ENCODE measurements around the gene ATF7. TPM values are rescaled to one million over a fixed set of nuclear protein-coding genes. Genes with fewer than 3 reads are reported as not detected.

ATF7 gene
- total RNA-seq, 4 donors from 2014 or later: 14.2 to 29.7 (median 26.8) TPM

DNA sequence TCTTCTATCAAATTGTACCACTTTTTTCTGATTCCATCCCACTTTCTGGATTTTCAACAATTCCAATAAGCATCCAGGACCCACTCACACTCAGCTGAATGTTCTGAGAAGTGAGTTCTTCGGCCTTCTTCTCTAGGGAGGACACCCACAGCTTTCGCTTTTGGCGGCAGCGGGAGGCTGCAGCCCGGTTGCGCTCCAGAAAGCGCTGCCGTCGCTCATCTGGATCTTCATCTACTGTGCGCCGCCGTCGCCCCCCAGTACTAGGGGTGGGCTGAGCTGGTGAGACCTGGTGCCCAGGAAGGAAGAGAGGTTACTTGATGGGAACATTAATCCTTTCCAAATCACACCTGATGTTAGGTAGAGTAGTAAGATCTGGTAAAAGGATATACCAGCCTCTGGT, 101.7 kb downstream of the ATF7 start:
- 98 to 99% methylated on average over 13 of the region's 13 CpGs for WGBS, 2 donors (ENCODE audit: low coverage in 1 of 2)
- TF ChIP-seq, protein P1, sequence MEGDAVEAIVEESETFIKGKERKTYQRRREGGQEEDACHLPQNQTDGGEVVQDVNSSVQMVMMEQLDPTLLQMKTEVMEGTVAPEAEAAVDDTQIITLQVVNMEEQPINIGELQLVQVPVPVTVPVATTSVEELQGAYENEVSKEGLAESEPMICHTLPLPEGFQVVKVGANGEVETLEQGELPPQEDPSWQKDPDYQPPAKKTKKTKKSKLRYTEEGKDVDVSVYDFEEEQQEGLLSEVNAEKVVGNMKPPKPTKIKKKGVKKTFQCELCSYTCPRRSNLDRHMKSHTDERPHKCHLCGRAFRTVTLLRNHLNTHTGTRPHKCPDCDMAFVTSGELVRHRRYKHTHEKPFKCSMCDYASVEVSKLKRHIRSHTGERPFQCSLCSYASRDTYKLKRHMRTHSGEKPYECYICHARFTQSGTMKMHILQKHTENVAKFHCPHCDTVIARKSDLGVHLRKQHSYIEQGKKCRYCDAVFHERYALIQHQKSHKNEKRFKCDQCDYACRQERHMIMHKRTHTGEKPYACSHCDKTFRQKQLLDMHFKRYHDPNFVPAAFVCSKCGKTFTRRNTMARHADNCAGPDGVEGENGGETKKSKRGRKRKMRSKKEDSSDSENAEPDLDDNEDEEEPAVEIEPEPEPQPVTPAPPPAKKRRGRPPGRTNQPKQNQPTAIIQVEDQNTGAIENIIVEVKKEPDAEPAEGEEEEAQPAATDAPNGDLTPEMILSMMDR (IDR thresholded peaks at IDR 0.05): no peak
- TF ChIP-seq POLR2A (IDR thresholded peaks at IDR 0.05): no peak
- TF ChIP-seq EP300 (IDR thresholded peaks at IDR 0.05; ENCODE audit: low read depth): no peak
- TF ChIP-seq POLR2AphosphoS5 (IDR thresholded peaks at IDR 0.05): no peak

DNA sequence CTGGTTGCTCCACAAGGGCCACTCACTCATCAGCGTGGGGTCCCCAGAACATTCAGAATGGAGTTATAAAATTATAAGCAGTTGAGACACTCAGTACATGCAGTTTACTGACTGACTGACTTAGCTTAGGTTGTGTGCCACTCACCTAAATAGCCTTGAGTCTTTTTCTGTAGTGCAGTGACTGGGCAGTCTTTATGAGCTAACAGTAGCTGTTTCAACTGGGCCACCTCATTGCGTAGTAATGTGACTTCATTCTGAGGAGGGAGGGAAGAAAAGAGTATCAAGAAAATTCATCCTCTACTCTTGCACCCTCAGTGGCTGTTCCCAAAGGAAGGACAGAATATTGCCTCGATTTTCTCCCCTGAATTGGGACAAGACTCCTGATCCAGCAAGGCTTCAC, 103.1 kb downstream of the ATF7 start:
- H3K9me3 ChIP-seq: no peaks in the 10 kb centered on the region
- H3K36me3 ChIP-seq: peaks cover 0 to 75% (median 33%) of the 10 kb centered on the region in 4 donors
- in situ Hi-C loops (cut with MboI; ENCODE audit: low pct_ligation_motif_present in 1 of 4, low pct_unique_long_range_greater_than_20kb in 1 of 4, low sequenced_read_pairs in 3 of 4): no loop called here
- no peak for TF ChIP-seq POLR2AphosphoS5 (IDR thresholded peaks at IDR 0.05)
- TF ChIP-seq, protein P1 (IDR thresholded peaks at IDR 0.05): no peak
- TF ChIP-seq POLR2A (IDR thresholded peaks at IDR 0.05): no peak
- no peak for TF ChIP-seq EP300 (IDR thresholded peaks at IDR 0.05; ENCODE audit: low read depth)
- DNase-seq: no peak
- H3K4me3 ChIP-seq: no peak overlapping the region
- H3K27me3 ChIP-seq: no peaks in the 10 kb centered on the region
- no peak overlapping the region for H3K27ac ChIP-seq
- WGBS, 2 donors (ENCODE audit: low coverage in 1 of 2): 89 to 90% methylated on average over 1 to 3 of the region's 3 CpGs
- H3K4me1 ChIP-seq: no peaks in the 10 kb centered on the region
- intact Hi-C loops (cut with DNase I; ENCODE audit: low total_unique reads): no loop called here

More for the DNA sequence above, 101.7 kb downstream of the ATF7 start:
- no peak overlapping the region for H3K4me3 ChIP-seq
- no peaks in the 10 kb centered on the region for H3K4me1 ChIP-seq
- H3K27ac ChIP-seq: no peak overlapping the region
- H3K36me3 ChIP-seq: peaks cover 0 to 71% (median 33%) of the 10 kb centered on the region in 4 donors
- intact Hi-C loops (cut with DNase I; ENCODE audit: low total_unique reads) (no loop called here), in situ Hi-C loops (cut with MboI; ENCODE audit: low pct_ligation_motif_present in 1 of 4, low pct_unique_long_range_greater_than_20kb in 1 of 4, low sequenced_read_pairs in 3 of 4) (no loop called here)
- no peaks in the 10 kb centered on the region for H3K27me3 ChIP-seq
- DNase-seq: no peak
- no peaks in the 10 kb centered on the region for H3K9me3 ChIP-seq

DNA sequence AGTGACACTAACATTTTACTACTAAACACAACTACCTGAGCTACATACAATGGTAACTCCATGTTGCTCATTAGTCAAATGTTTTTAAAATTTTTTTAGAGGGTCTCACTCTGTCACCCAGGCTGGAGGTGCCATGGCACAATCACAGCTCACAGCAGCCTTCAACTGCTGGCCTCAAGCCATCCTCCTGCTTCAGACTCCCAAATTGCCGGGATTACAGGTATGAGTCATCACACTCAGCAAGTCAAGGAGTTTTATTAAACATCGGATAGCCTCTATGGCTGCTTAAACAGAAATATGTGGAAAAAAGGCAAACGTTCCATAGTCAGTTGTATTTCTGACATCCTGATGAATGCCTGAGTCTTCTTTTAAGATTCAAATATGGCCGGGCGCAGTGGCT, 107.8 kb downstream of the ATF7 start:
- Histone ChIP-seq H3K9me3 (no peaks in the 10 kb centered on the region), H3K4me1 (no peaks in the 10 kb centered on the region), H3K36me3 (peaks cover 0 to 76% (median 37%) of the 10 kb centered on the region in 4 donors), H3K27me3 (no peaks in the 10 kb centered on the region), H3K27ac (no peak overlapping the region), H3K4me3 (no peak overlapping the region)
- in situ Hi-C loops (cut with MboI; ENCODE audit: low pct_ligation_motif_present in 1 of 4, low pct_unique_long_range_greater_than_20kb in 1 of 4, low sequenced_read_pairs in 3 of 4) (no loop called here), intact Hi-C loops (cut with DNase I; ENCODE audit: low total_unique reads) (loop anchor here (10.0 kb wide), 1 partner anchor 644 kb away; no protein-coding TSS in a partner anchor)
- WGBS, 2 donors (ENCODE audit: low coverage in 1 of 2): 80% methylated on average over 5 of the region's 5 CpGs; no CpG with 5 or more reads in 1 of the 2 donors
- no peak for DNase-seq
- TF ChIP-seq EP300 (IDR thresholded peaks at IDR 0.05; ENCODE audit: low read depth) (no peak), POLR2AphosphoS5 (IDR thresholded peaks at IDR 0.05) (no peak)

DNA sequence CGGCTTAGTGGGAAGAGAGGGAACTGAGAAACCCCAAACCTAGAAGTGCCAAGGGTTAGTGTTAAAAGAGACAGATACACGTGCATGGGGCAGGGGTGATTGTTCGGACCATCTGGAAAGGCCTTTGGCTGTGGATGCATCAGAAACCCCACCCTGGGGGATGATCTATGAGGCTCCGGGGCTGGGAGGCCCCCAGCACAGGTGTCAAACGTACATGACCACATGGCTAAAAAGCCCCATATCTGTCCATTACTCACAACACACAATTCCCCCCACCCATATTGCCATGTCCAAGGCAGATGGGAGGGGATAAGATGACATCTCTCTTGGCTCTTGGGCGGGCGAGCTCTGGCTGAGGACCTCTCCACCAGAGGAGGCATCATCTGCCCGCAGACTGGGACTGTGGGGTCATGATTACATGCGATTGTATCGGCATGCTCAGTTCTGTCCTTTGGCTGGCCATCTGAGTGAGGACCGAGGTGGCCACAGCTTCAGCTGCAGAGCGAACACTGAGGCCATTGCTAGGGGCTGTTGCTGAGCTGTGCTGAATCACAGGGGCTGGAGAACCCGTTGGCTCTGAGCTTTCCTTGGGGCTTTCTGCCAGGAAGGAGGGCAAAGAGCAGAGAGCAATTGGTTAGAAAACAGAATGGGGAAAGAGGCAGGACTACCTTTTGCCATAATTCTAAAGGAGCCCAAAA, 109.3 kb downstream of the ATF7 start:
- no peaks in the 10 kb centered on the region for H3K4me1 ChIP-seq
- H3K9me3 ChIP-seq: no peaks in the 10 kb centered on the region
- no peak overlapping the region for H3K4me3 ChIP-seq
- intact Hi-C loops (cut with DNase I; ENCODE audit: low total_unique reads) (loop anchor here (10.0 kb wide), 1 partner anchor 642 kb away; no protein-coding TSS in a partner anchor), in situ Hi-C loops (cut with MboI; ENCODE audit: low pct_ligation_motif_present in 1 of 4, low pct_unique_long_range_greater_than_20kb in 1 of 4, low sequenced_read_pairs in 3 of 4) (no loop called here)
- no peak for DNase-seq
- peaks cover 0 to 75% (median 30%) of the 10 kb centered on the region in 4 donors for H3K36me3 ChIP-seq
- no peaks in the 10 kb centered on the region for H3K27me3 ChIP-seq
- TF ChIP-seq, protein P1 (IDR thresholded peaks at IDR 0.05): no peak
- TF ChIP-seq EP300 (IDR thresholded peaks at IDR 0.05; ENCODE audit: low read depth) (no peak), POLR2A (IDR thresholded peaks at IDR 0.05) (no peak), POLR2AphosphoS5 (IDR thresholded peaks at IDR 0.05) (no peak)
- 80 to 81% methylated on average over 4 to 10 of the region's 13 CpGs for WGBS, 2 donors (ENCODE audit: low coverage in 1 of 2)
- no peak overlapping the region for H3K27ac ChIP-seq
